Right kidney (tissue), 1 donor: ENCODE measurements around the gene SOST.
A peak's percentile ranks its signal among the peaks of the same experiment; 100 is the strongest.

Experiments used
- DNase-seq: peaks from one replicate; pipeline ENCODE4 v3.0.0-alpha.2; 2016

Gene SOST

DNA sequence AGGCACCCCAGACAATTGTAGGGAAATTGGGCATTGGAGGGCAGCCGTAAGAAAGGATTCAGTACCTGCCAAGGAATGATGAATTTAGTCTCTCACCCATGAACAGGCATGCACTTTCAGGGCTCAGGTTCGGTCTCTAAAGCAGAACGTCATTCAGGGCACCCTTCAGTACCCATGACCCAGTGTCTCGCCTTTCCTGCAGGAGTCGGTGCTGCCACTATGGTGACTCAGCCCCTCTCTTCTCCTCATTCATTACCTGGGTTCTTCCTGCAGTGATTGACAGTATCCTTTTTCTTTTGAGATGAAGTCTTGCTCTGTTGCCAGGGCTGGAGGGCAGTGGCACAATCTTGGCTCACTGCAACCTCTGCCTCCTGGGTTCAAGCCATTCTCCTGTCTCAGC, 8.4 kb downstream of the SOST start:
- DNase-seq: no peak

DNA sequence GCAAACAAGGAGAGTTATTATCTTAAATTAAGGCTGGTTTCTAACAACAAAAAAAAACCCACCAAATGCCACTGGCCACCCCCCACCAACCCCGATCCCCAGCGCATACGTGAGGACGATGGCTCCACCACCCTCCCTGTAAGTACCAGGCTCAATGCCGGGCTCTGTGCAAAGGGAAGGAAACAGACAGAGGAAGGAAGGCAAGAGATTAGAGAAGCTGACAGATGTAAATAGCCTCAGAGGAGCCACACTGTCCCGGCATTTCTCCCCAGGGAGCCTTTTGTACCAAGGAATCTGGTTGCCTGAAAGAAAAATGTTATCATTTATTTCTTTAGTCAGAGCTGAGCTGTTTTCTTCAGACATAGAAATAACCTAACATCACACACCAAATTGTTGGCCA, 13.1 kb downstream of the SOST start:
- no peak for DNase-seq

- no peak for DNase-seq
Observed at GRCh38 chr17:43741636-43742035, 17.0 kb downstream of the SOST start.

- DNase-seq: no peak
Observed at GRCh38 chr17:43740541-43740940, 18.1 kb downstream of the SOST start.

DNA sequence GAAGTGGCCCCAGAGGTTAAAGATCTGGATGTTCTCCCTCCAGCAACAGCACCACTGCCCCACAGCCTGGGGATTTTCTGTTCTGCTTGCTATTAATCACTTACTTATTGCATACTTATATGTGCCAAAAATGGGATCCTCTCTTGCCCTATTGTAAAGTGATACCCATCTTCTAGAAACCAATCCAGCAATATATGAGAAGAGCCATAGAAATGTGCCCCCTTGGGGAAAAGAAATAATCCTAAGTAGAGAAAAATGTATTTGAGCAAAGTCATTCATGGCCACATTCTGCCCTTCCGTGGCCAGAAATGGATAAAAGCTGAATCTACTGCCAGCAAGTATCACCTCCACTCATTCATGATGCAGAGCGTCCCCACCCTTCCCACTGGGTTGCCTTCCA, 20.9 kb downstream of the SOST start:
- no peak for DNase-seq

DNA sequence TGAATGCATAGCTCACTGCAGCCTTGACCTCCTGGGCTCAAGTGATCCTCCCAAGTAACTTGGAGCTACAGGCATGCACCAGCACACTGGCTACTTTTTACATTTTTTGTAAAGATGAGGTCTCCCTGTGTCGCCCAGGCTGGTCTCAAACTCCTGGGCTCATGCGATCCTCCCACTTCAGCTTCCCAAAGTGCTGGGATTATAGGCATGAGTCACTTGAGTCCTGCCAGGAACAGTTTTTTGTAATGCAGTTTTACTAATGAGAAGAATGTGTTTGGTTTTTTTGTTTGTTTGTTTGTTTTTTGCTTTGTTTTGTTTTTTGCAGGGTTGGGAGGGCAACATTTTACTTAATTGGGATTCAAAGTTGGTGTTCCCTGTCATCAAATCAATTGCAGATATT, 22.2 kb downstream of the SOST start:
- DNase-seq: no peak

GRCh38 chr17:43734376-43734775, 24.2 kb downstream of the SOST start:
- DNase-seq: no peak

- DNase-seq: no peak
Observed at GRCh38 chr17:43733956-43734355, 24.6 kb downstream of the SOST start.

- no peak for DNase-seq
Observed at GRCh38 chr17:43732958-43733357, 25.6 kb downstream of the SOST start.

DNA sequence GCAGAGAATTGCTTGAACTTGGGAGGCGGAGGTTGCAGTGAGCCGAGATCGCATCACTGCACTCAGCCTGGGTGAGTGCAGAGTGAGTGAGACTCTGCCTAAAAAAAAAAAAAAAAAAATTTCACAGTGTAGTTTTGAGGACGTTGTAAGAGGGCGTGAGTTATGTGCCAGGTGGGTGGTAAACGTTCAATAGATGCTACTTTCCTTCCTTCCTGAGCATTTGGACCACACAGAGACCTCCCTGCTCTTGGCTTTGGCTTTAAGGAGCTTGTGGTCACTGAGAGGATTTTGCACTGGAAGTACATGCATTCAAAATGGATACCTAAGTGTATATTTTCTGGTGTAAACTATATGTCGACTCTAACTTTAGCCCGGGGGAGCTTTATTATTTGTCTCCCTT, 30.5 kb downstream of the SOST start:
- DNase-seq: no peak

DNA sequence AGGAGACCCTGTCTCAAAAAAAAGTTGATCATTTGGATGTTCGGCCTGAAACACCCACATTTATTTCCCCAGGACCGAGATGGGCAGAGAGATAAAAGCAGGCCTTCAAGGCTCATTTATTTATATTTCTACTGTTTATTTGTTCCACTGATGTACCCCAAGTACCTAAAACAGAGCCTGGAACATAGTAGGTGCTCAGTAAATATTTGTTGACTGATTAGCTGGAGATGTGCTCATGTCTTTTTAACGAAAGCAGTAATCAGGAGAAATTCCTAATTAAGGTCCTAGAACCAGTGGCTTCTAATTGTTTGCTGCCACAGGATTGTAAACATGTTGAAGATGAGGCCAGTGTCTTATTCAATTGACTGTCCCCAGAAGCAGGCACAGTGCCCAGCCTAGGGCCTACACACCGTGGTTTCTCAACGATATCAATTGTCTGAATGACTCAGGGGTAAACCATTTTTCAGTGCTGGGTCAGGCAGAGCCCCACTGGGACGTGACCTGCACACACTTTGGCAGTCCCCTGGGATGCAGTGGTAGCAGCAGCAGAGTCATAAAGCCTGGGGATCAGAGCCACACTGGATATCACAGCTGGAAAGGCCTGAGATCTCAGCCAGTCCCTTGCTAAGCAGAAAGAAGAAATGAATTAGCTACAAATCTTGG, 34.8 kb downstream of the SOST start:
- DNase-seq: no peak

DNA sequence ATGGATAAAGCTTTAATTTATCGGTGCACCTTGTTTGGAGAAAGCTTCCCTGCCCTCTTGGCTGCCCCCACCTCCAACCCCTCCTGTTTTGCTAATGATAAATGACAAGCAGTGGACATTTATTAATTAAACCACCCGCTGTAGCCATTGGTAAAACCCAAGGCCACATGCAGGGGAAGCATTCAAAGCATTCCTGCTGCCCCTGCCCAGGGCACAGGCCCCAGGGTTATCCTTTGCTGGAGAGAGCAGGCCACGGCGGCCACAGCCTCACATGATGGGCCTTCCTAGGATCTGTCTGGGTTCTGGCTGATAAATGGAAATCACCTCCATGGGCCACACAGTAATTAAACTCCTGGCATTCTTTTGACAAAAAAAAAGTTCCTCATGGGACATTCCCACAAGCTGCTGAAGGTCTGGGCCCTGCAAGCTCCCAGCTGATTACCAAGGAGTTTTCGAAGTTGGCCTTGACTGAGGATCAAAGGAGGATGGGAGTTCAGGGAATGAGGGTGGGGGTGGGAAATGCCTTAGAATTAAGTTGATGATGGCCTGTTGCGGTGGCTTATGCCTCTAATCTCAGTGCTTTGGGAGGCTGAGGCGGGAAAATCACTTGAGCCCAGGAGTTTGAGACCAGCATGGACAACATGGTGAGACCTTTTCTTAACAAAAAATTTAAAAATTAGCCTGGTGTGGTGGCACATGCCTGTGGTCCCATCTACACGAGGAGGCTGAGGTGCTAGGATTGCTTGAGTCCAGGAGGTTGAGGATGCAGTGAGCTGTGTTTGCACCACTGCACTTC, 35.5 kb downstream of the SOST start:
- no peak for DNase-seq

DNA sequence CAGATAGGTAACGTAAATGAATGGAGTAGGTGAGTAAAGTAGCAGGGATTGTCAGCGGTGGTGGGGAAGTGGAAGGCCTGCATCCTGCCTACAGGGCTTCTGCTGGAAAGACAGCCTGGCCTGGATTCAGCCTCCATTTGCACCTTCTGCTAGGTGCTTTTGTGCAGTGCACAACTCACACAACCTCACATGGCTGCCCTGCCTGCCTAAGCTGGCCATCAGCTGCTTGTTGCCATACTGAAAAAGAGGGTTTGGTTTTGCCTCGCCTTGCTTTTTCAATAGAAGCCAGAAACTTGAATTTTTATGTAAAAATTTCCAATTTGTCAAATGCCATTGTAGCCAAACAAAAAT, 36.3 kb downstream of the SOST start:
- DNase-seq: no peak

GRCh38 chr17:43721537-43722268, 36.9 kb downstream of the SOST start:
- no peak for DNase-seq

DNA sequence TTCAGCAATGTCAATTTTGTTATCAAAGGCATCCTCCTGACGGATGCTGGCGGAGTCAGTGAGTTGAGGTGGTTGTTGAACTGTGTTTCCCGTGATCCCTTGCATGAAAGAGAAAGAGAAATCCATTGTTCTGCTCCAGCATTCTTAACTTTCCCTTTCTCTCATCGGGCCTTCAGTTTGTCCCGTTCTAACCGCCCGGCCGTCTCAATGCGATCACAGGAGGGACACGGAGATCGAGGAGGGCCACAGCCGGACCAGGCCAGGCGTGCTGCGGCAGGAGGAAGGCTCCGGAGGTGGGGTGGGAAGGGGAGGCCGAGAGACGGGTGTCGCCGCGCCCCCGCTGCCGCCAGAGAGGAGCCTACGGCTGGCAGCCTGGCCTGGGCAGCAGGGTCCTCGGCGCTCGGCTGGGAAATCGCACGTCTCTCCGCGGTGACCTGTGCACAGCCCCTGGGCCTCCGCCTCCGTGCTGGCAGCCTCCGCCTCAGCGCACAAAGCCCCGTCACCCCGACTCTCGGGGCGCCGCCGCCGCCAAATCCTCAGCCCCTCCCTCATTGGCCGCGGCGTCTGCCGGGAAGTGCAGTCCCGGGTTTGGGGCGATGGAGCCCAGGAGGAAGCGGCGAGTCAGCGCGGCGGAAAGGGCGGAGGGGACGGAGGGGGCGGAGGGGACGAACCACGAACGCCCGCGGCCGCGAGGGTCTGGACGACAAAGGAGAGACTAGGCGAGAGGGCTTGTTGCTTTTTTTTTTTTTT, 38.1 kb downstream of the SOST start:
- peak; percentile 92 for DNase-seq

GRCh38 chr17:43719578-43719977, 39.0 kb downstream of the SOST start:
- no peak for DNase-seq

DNA sequence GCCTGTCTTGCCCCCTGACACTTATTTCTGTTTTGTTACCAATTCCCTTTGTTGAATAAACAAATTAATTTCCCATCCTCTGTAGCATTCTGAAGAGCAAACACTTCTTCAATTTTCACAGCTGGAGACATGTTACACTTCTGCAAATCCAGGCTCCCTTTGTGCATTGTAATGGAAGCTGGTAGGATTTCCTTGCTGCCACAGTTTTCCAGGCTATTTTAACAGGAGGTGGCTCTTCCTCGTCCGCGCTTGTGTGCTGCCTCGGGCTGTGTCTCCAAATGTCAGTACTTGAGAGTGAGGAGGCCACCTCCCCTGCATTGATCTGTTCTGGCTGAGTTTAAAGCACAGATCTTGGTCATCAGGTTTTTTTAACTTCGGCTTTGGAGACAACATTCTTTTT, 40.0 kb downstream of the SOST start:
- DNase-seq: no peak

GRCh38 chr17:43717913-43718312, 40.7 kb downstream of the SOST start:
- DNase-seq: no peak

GRCh38 chr17:43714465-43715149, 44.0 kb downstream of the SOST start:
- no peak for DNase-seq

- peak; percentile 78 for DNase-seq
Observed at GRCh38 chr17:43713494-43714162, 45.0 kb downstream of the SOST start.

DNA sequence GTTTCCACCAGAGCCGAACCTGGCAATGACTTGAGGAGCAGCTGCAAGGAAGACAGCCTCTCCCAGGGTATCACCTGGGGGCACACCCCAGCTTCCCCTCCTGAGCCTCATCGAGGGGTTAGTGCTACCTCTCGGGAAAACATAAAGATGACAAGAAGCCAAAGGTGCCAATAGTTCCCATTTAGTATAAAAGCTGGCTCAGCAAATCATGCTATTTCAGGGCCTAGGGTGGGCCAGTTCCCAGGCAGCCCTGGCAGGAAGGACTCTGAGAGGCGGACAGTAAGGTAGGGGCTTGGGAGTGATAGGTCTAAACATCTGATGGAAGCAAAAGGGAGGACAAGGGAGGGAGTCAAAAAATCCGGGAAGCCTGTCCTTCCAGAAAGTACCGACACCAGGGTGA, 46.2 kb downstream of the SOST start:
- DNase-seq: no peak

DNA sequence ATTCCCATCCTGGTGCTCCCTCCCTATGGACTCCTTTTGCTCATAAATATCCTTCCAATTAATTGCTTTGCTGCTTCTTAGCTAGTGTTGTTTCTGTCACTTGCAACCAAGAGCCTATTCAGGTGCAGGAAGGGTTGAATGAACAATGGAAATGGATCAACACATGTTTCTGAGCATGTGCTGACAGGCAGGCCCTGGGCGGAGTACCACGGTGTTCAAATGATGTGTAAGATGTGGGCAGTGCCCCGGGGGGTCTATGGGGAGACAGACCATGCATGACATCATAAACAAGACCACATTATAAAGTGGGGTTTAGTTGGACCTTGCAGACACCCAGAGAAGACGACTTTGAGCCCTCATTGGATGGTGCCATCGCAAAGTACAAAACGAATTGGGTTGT, 48.5 kb downstream of the SOST start:
- DNase-seq: no peak
